Measurements from ENCODE around the gene DNAI2.

DNAI2 gene, protein sequence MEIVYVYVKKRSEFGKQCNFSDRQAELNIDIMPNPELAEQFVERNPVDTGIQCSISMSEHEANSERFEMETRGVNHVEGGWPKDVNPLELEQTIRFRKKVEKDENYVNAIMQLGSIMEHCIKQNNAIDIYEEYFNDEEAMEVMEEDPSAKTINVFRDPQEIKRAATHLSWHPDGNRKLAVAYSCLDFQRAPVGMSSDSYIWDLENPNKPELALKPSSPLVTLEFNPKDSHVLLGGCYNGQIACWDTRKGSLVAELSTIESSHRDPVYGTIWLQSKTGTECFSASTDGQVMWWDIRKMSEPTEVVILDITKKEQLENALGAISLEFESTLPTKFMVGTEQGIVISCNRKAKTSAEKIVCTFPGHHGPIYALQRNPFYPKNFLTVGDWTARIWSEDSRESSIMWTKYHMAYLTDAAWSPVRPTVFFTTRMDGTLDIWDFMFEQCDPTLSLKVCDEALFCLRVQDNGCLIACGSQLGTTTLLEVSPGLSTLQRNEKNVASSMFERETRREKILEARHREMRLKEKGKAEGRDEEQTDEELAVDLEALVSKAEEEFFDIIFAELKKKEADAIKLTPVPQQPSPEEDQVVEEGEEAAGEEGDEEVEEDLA

DNA sequence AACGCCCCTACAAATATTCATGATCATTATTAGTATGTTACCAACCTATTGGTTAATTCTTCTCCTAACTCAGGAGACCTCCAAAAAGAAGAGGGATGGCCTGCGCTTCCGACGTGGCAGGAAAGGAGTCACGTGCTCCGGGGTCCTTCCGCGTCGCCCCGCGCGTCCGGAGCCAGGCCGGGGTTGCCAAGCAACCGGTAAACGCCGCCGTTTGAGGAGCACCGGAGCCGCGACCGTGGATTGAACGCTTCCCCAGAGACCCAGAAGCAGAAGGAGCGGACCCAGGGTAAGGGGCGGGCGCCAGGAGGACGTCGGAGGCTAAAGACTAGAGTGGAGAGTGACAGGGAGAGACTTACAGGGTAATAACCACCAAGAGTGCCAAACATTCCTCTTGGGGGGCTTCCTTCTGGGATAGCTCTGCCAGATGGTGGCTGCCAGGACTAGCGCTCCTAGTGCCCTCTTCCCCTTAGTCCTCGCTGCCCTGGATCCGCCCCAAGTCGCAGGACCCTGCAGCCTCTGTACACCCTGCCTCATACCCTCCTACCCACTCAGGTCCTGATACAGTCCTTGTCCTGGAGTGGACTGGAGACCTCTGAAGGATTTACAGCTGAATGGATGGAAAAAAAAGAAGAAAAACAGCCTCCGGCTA lies at the start of gene DNAI2:
Gene DNAI2, plus strand, starts transcription at position 175 of the 649 bp plus-strand sequence. CDS start 7,584 bp downstream, outside the sequence.
- H3K27ac ChIP-seq = no peak within 1 kb of the TSS
- TF ChIP-seq CTCF (conservative IDR thresholded peaks at IDR 0.05) (no peak), ZFX (IDR thresholded peaks at IDR 0.05) (no peak)

GRCh38 chr17:74224959-74225725 lies 48.9 kb upstream of the DNAI2 start:
- TF ChIP-seq ZFX (IDR thresholded peaks at IDR 0.05) (no peak), CTCF (conservative IDR thresholded peaks at IDR 0.05) (no peak)
- no peak overlapping the region for H3K27ac ChIP-seq

DNA sequence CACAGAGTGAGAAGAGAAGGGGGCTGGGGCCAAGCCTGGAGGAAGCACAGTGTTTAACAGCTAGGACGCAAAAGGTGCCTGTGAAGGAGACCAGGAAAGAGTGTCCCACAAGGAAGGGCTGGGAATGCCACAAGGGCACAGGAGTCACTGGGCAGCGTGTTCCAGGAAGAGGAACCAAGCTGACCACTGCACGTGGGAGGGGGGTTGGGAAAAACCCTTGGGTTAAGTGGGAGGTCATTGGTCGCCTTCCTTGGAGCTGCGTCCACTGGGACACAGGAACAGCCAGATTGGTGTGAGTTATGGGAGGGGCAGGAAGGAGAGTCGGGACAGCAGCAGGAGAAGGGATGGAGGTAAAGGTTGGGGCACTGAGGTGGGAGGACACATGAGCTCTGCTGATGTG lies 47.8 kb upstream of the DNAI2 start:
- no peak for TF ChIP-seq ZFX (IDR thresholded peaks at IDR 0.05)
- no peak for TF ChIP-seq CTCF (conservative IDR thresholded peaks at IDR 0.05)
- H3K27ac ChIP-seq = no peak overlapping the region

DNA sequence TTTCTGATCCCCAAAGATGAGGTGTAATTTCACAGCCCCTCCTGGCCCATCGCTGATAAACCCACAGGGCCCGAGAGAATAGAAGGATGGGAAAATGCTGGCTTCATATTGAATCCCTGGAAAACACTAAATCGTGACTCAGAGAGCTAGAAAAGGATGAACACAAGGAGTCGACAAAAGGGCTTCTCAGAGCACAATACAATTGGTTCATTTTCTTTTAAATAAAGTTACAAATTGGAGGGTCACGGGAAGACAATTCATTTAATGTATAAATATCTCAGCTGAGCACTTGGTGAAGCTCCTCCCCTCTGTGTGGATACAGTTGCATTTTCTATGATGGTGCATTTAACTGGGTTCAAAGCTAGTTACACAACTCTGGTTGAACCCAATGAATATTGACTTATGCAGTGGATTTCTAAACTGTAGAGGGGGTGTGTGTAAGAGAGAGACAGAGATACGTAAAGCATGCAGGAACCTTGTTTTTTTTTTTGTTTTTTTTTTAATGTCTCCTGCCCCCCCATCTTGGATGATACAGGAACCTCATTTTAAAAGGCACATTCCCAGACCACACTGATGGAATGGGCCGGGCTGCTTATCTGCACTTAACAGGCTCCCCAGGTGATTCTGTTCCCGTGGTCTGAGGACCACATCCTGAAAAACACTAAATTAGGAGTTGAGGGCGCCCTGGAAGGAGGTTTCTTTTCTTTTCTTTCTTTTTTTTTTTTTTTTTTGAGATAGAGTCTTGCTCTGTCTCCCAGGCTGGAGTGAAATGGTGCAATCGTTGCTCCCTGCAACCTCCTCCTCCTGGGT lies 46.6 kb upstream of the DNAI2 start:
- TF ChIP-seq ZFX (IDR thresholded peaks at IDR 0.05) (no peak), CTCF (conservative IDR thresholded peaks at IDR 0.05) (no peak)
- no peak overlapping the region for H3K27ac ChIP-seq

GRCh38 chr17:74228306-74228978 lies 45.6 kb upstream of the DNAI2 start:
- H3K27ac ChIP-seq = no peak overlapping the region
- TF ChIP-seq ZFX (IDR thresholded peaks at IDR 0.05) (no peak), CTCF (conservative IDR thresholded peaks at IDR 0.05) (no peak)

GRCh38 chr17:74230896-74231295 lies 43.1 kb upstream of the DNAI2 start:
- TF ChIP-seq ZFX (IDR thresholded peaks at IDR 0.05) (no peak), CTCF (conservative IDR thresholded peaks at IDR 0.05) (no peak)
- H3K27ac ChIP-seq = no peak overlapping the region

Data from C4-2B (cell line).